Measurements from ENCODE around the gene ACTL6B.
A peak's percentile ranks its signal among the peaks of the same experiment; 100 is the strongest.
"Not testable (repeated sequence)": the region's sequence is repeated elsewhere in the genome, so short reads cannot be mapped to it uniquely, and the experiment has no call there.

The ACTL6B gene

DNA sequence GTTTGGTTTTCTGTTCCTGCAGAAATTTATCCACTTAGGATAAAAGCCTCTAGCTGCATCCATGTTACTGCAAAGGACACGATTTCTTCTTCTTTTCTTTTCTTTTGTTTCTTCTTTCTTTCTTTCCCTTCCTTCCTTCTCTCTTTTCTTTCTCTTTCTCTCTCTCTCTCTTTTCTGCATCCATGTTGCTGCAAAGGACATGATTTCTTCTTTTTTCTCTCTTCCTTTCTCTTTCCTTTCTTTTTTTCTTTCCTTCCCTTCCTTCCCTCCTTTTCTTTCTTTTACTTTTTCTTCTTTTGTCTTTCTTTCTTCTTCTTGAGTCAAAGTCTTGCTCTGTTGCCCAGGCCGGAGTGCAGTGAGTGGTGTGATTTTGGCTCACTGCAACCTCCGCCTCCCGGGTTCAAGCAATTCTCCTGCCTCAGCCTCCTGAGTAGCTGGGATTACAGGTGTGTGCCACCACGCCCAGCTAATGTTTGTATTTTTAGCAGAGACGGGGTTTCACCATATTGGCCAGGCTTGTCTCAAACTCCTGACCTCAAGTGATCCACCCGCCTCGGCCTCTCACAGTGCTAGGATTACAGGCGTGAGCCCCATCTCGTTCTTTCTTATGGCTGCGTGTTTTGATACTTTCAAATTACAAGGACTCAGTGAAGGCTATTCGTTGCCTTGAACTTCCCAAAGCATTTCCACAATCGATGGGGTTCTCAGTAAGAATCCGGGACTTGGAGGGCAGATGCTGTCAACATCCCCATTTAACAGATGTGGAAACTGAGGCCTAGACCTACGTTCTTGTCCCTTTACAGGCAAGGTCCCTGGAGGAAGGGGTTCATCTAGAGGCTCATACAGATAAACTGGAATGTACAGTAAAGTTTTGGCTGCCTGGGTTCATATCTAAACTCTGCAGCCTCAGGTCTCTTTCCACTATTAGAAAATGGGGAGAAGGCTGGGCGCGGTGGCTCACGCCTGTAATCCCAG is 15.4 kb upstream of the ACTL6B start:
- no peak for DNase-seq

GRCh38 chr7:100670074-100670473 is 13.8 kb upstream of the ACTL6B start:
- no peak for DNase-seq

DNA sequence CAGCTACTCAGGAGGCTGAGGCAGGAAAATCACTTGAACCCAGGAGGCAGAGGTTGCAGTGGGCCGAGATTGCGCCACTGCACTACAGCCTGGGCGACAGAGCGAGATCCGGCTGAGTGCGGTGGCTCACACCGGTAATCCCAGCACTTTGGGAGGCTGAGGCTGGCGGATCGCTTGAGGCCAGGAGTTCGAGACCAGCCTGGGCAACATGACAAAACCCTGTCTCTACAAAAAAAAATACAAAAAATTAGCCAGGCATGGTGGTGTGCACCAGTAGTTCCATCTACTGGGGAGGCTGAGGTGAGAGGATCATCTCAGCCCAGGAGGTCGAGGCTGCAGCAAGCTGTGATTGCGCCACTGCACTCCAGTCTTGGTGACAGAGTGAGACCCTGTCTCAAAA is 12.9 kb upstream of the ACTL6B start:
- DNase-seq = not testable (repeated sequence)

GRCh38 chr7:100668069-100668449 is 11.8 kb upstream of the ACTL6B start:
- DNase-seq = no peak

- no peak for DNase-seq
Observed at GRCh38 chr7:100667331-100668068, 11.3 kb upstream of the ACTL6B start.

DNA sequence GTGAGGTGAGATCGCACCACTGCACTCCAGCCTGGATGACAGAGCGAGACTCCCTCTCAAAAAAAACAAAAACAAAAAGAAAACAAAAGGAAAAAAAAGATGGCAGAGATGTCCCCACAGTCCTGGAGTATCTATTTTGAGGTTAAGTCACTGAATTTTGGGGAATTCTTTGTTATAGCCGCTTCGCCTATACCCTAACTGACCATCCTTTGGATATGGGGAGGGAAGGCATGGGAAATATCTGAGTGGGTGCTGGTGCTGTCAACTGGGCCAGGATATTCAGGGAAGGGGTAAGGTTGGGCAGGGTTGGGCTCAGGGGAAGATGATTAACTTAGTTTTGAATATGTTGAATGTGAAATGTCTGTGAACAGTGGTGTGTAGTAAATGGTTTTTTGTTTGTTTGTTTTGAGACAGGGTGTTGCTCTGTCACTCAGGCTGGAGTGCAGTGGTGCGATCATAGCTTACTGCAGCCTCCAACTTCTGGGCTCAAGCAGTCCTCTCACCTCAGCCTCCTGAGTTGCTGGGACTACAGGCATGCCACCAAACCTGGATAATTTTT is 9.0 kb upstream of the ACTL6B start:
- DNase-seq = no peak

DNA sequence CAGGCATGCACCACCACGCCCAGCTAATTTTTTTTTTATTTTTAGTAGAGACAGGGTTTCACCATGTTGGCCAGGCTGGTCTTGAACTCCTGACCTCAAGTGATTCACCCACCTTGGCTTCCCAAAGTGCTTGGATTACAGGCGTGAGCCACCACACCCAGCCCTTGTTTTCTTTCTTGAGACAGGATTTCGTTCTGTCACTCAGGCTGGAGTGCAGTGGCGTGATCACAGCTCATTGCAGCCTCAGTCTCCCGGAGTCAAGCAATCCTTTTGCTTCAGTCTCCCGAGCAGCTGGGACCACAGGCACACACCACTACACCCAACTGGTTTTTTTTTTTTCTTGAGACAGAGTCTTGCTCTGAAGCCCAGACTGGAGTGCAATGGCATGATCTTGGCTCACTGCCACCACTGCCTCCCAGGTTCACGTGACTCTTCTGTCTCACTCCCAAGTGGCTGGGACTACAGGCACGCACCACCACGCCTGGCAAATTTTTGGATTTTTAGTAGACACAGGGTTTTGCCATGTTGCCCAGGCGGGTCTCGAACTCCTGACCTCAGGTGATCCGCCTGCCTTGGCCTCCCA is 6.0 kb upstream of the ACTL6B start:
- peak; percentile 38 for DNase-seq

- no peak for DNase-seq
Observed at GRCh38 chr7:100654908-100655831, 1.1 kb downstream of the ACTL6B start.

DNA sequence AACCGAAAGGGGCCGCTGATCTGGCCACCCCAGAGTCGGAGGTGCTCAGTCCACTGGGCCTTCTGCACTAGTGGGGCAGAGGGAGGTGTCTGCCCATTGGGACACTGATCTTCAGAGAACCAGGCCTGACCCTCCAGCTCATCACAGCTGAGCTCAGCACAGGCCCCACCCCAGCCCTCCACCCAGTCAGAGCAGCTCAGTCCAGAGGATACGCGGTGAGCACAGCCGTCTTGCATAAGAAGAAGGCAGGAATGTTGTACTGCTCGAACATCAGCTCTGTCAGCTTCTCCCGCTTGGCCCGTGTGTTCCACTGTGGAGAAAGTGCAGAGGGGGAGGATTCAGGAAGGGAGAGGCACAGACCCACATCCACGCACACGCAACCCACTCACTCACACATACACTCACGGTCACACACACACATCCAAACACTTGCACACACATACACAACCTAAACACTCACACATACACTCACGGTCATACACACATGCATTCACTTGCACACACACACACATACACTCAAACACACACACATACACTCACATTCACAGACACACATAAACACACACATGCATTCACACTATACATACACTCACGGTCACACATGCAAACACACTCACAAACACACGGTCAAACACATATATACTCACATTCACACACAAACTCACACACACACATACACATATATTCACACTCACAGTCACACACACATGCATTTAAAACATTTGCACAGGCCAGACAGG is 6.3 kb downstream of the ACTL6B start:
- no peak for DNase-seq

DNA sequence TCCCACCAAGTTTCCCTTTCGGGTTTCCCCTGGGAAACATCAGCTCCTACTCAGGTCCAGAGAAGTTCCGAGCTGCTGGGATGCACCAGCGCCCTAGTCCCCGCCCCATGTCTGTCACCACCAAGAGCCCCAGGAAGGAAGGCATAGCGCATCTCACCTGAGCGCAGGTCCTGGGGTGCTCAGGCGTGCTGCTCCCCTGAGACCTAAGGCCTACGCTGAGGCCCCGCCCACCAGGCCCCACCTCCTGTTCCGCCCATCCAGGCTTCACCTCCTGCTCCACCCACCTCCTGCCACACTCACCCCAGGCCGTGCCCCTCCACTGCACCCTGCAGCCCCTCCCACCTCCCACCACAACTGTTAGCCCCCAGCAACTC is 13.7 kb downstream of the ACTL6B start:
- DNase-seq = no peak

DNA sequence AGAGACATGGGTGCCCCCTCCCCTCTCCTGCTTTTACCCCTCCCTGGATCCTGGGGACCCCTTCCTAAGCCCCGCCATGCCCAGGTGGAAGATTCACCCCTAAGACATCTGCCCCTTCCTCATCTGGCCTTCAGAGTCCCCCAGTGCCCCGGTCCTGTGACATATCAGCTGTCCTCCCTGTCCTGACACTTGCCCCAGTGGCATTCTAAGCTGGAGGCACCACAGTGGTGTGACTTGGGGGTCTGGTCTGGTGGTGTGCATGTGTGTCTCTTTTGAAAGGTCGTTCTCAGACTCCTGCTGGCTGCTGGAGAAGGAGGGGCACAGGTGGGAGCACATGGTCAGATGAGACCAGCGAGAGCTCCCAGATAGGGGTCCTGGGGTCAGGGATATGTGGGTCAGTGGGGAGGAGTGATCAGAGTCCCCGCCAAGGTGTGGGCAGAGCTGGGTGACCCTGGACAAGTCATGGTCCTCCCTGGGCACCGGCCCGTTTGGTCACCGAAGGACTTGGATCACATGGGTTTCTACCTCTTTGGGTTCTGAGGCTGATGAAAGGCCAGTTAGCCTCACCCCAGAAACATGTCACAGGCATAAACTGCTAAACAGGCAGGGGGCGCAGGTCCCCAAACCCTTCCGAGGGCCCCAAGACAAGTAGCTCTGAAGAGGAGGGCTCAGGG is 14.3 kb downstream of the ACTL6B start:
- no peak for DNase-seq

- no peak for DNase-seq
Observed at GRCh38 chr7:100641463-100641859, 14.8 kb downstream of the ACTL6B start, which contains the start of gene TFR2. Gene TFR2, minus strand, starts transcription at chr7:100641552. Its CDS starts 43 bp downstream, at chr7:100641509.

DNA sequence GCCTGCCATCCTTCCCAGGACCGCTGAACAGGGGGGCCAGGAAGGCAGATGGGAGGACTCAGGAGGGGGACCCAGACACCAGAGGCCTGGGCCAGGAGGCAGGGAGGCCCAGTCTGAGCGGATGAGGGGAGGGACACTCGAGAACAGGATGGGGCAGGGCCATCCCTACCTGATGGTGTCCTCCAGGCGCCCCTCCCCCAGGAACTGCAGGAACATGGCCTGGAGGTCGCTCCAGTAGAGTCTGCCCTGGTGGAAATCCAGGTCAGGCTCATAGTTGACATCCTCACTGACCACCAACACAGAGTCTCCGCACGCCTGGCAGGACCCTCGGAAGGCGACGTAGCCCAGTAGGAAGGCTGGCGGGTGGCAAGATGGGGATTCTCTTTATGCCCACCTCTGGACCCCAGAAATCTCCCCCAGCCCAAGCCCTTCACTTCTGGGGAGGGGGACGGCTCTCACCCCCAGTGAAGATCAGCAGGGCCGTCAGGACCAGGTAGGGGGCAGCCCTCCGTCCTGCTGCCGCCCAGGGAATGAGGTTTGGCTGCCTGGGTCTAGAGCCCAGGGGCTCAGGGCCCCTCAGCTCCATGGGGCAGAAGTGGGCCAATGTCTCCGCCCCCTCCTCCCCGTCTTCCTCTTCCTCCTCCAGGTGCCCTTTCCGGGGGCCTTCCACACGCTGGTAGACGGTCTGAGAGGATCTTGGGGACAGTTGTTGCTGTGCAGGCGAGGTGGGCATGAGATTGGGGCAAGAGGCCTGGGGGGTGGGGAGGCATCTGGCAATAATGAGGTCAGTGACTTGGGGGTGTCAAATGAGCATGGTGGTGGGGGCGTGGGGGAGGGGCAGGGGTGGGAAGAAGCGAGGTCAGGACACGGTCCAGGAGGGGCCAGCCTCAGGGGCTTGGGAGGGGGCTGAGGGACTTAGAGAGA is 15.5 kb downstream of the ACTL6B start:
- no peak for DNase-seq

- DNase-seq = no peak
Observed at GRCh38 chr7:100639995-100640516, 16.2 kb downstream of the ACTL6B start.

GRCh38 chr7:100632951-100633717 is 23.1 kb downstream of the ACTL6B start:
- DNase-seq = no peak

DNA sequence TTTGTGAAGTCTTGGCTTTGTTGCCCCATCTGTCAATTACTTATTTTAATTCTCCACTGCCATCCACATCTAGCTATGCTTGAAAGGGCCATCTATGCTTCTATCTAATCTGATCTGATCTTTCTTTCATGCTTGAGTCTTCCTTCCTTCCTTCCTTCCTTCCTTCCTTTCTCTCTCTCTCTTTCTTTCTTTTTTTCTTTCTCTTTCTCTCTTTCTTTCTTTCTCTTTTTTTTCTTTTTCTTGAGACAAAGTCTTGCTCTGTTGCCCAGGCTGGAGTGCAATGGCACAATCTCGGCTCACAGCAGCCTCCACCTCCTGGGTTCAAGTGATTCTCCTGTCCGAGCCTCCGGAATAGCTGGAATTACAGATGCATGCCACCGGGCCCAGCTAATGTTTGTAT is 26.2 kb downstream of the ACTL6B start:
- DNase-seq = no peak

- DNase-seq = no peak
Observed at GRCh38 chr7:100629117-100629716, 27.0 kb downstream of the ACTL6B start.

DNA sequence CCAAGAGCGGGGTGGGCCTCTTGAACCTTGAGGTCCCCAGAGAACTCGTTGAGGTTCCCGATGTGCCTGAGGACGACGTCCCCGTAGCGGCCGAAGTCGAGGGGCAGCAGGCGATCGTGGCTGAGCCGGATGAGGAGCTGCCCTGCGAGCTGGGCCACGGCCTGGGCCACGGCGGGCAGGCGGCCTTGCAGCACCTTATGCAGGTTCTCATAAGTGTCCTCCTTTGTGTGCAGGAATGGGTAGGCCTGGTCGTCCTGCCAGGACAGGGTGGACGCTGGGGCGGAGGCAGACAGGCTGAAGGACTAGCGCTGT is 29.1 kb downstream of the ACTL6B start:
- no peak for DNase-seq

Data from NCI-H2029 (cell line).